Stimulated activated CD8-positive, alpha-beta memory T cell treated with anti-CD3 and anti-CD28 coated beads, Interleukin-15, amount 100 ng/mL, for 48 hours (primary cell): ENCODE data around the gene CRTC1.

ENCODE experiments used
- DNase-seq, 2 donors: peaks; one replicate each; pipeline ENCODE4 v3.0.0-alpha.2; 2020; ENCODE audit warnings: low read depth in 2 of 2

Gene CRTC1

GRCh38 chr19:18784786-18785120 is 101.3 kb downstream of the CRTC1 start:
- no peak for DNase-seq

DNA sequence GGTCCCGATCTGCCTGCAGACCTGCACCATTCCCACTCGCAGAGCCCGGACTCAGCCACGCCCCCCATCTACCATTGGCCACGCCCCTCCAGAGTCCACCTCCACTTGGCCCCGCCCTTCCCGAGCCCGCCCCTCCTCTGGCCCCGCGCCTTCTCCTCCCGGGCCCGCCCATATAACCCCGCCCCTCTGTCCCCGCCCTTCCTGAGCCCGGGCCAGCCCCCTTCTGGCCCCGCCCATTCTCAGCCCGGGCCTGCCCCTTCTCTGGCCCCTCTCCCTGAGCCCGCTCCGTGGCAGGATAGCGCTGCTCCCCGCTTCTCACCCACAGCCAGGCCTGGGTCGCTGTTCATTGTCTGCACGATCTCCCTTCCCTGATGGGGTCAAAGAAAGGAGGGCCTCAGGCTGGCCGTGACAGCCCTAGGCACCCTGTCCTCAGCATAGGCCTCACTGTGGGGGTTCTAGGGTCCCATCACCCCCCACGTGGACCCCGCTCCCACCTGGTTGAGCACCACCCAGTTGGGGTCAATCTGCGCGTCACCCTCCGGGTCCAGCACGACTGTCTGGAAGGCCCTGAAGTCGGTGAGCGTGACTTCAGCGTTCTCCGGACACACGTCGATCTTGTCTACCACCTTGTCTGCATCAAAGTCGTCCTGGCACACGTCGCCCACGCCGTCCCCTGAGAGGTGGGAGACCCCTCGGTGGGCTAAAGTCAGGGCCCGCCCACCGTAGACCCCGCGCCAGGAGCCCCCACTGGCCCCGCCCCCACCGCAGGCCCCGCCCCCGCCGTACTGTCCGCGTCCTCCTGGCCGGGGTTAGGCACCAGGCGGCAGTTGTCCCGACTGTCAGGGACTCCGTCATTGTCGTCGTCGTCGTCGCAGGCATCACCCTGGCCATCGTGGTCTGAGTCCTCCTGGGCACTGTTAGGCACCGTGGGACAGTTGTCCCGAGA is 102.0 kb downstream of the CRTC1 start:
- DNase-seq = peak; percentile 61 to 70

- DNase-seq = no peak
Measured at GRCh38 chr19:18788529-18789421, 105.3 kb downstream of the CRTC1 start.

DNA sequence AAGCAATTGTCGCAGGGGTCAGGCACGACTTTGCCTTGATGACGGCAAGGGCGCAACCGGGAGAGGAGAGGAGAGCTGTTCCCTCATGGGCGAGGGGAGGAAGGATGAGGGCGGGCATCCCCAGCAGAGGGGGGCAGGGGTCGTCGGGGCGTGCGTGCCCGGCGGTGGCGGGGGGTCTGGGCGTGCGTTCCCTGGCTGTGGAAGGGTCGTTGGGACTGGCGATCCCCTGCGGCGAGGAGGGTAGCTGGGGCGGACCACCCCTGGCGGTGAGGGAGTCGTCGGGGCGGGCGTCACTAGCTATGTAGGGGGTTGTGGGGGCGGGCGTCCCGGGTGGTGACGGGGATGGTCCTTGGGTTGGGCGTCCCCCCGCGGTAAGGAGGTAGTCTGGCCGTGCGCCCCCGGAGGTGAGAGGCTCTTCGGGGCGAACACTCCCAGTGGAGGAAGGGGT is 106.0 kb downstream of the CRTC1 start:
- no peak for DNase-seq

- DNase-seq = no peak
Measured at GRCh38 chr19:18789883-18790565, 106.5 kb downstream of the CRTC1 start.

GRCh38 chr19:18790566-18791314 is 107.3 kb downstream of the CRTC1 start, which contains the start of gene COMP:
TSS of gene COMP (minus strand) at chr19:18791305. CDS start at chr19:18791269, 36 bp downstream.
- DNase-seq = no peak

GRCh38 chr19:18791315-18791678 is 107.8 kb downstream of the CRTC1 start:
- DNase-seq = no peak

DNA sequence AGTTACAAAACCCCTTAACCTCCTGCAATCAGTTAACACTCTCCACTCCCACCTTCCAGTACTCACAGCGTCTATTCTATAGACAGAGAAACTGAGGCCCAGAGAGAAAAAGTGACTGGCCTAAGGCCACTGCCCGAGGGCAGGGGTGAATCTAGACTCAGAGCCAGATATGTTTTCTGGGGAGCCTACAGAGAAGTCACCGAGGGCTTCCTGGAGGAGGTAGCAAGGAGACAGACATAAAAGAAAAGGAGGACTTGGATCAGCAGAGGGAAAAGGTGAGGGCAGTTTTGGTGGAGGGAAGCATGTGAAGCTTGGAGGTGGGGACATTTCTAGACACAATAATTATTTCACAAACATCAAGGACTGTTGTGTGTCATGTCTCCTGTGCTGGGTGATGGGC is 109.2 kb downstream of the CRTC1 start:
- no peak for DNase-seq

DNA sequence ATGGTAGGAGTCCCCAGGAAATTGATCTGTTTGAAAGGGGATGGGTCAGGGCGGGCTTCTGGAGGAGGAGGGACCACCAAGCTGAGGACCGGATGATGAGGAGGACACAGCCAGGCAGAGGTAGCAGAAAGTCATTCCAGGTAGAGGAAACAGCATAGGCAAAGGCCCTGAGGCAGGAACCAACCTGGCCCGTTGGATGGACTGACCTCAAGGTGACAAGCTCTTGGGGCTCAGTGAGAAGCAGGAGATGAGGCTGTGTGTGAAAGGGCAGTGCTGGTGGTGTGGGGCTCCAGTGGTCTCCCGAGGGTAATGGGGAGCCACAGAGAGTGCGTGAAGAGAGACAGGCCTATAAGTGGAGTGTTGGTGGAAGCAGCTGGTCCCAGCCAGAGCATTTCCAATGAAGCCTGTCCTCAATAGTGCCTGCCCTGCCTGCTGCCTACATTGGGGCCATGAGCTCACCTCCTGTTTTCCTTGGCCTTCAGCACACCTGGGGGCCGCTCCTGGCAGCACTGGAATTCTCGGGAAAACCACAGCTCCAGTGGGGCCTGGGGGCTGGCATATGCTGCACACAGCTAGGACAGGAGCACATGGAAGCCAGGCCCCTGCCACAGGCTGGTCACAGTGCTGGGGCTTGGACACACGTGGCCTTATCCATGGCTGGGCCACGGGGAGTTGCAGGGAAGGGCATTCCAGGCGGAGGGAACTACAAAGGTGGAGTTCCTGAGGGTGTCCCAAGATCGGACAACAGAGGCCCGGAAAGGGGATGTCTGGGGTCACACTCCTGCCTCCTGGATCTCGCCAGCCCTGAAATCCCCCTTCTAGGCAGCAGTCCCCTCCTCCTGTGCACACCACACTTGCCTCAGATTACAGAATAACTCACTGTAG is 109.9 kb downstream of the CRTC1 start:
- no peak for DNase-seq

DNA sequence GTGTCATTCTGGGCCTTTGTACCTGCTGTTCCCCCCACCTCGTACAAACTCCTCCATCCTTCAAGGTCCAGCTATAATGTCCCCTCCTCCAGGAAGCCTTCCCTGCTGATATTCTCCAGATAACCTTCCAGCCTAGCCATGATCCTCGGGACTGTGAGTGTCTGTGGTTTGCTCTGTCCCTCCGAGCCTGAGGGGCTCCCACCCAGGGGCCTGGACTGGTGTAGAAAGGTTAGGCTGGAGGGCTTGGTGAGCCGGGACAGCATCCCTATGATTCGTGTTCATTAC is 110.5 kb downstream of the CRTC1 start:
- DNase-seq = no peak

GRCh38 chr19:18794692-18795091 is 111.2 kb downstream of the CRTC1 start:
- no peak for DNase-seq

GRCh38 chr19:18795540-18795939 is 112.1 kb downstream of the CRTC1 start:
- DNase-seq = no peak

DNA sequence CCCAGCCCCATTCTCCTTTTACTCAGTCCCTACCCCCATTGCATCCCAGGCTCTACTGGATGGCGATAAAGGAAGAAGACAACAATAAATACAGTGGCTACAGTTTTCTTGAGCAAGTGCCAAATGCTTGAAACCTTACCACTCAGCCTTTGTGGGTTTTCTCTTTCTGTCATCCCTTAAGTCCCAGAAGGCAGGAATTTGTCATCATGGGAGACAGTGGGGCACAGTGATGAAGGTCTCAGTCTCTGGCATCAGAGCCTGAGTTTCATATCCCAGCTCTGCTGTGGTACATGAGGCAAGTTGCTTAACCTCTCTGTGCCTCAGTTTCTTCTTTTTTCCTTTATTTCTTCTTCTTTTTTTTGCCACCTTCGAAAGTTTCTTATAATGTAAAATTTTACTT is 112.8 kb downstream of the CRTC1 start:
- no peak for DNase-seq

DNA sequence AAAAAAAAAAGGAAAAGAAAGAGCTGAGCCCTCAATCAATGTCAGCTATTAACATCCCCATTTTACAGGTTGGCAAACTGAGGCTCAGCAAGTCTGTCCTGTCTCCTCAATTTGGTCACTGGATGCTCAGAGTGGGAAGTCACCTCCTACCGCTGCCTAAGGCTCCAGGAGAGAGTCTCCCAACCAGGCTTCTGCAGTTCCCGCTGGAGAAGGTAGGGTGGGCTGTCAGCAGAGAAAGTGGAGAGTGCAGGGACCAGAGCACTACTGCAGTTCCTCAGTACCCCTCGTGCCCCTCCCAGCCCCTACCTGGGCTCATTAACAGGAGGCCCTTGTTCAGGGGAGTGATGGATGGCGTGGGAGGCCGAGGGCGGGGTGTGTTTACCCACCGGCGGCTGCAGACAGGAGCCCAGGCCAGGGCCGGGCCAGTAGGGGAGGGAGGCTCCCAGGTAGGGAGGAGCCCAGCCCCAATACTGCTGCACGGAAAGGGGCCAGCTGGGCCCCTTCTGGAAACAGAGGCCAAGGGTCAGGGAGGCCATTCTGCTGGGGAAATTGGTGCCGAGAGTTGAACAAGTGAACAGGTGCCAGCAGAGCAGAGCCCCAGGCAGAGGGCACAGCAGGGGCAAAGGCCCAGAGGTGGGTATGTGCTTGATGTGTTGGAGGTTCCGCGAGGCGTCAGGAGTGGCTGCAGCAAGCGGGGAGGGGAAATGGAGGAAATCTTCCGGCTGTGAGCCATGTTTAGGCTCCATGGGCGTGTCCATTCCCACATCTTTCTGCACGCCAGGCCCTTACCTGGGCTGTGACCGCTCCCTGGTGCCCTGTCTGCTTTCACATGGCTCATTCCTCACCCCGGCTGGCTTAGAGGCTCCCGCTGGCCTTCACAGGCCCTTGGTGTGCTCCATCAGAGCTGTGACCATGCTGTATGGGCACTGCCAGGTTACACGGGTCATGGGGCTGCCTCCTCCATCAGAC is 115.2 kb downstream of the CRTC1 start:
- no peak for DNase-seq

DNA sequence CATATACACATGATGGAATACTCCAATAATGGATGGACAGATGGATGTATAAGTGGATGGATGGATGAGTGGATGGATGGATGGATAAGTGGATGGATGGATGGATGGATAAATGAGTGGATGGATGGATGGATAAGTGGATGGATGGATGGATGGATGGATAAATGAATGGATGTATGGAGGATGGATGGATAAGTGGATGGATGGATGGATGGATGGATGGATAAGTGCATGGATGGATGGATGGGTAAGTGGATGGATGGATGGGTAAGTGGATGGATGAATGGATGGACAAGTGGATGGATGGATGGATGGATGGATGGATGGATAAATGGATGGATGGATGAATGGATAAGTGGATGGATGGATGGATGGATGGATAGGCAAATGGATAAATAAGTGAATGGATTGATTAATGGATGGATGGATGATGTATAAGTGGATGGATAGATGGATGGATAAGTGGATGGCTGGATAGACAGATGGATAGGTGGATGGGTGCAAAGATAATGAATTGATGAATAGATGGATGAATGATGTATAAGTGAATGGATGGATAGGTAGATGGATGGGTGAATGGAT is 116.0 kb downstream of the CRTC1 start:
- DNase-seq = no peak

DNA sequence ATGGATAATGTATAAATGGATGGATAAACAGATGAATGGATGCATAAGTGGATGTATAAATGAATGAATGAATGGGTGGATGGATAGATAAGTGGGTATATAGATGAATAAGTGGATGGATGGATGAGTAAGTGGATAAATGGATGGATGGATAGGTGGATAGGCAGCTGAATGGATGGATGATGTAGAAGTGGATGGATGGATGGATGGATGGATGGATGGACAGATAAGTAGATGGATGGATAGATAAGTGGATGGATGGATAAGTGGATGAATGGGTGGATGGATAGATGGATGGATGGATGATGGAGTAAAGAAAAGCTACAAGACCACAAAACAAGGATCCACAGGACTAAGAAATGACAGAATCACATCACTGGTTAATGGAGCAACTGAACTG is 116.6 kb downstream of the CRTC1 start:
- DNase-seq = no peak

DNA sequence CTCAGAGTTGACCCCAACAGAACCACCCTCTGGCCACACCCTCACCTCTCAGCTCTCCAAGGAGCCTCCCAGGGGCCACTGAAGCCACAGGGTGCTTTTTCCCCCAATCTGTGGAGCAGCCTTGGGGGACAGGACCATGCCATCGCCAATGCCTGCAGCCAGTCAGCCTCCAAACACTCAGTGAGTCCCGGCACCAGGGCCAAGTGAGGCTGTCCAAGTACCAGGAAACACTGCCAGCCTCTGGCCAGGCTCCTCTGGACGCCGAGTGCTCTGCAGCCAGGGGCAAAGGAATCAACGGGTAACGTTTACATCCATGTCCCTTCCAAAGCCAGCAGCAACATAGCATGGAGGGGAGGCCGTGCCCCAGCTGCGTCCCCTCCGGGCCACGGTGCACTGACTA is 117.2 kb downstream of the CRTC1 start:
- no peak for DNase-seq

DNA sequence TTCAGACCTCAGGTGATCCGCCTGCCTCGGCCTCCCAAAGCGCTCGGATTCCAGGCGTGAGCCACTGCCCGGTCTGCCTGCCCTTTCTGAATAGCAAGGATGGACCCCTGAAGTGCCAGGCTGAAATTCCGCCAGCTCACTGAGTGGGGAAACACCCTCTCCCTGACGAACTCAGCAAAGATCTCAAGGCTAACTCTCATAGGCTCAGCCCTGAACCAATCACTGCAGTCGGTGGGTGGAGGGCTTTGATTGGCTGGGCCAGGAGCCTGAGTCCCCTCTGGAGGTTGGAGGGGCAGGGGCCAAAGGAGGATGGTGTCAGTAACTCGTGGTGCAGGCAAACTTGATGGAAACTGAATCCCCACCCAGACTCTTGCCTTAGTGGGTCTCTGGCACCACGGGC is 118.9 kb downstream of the CRTC1 start:
- no peak for DNase-seq

GRCh38 chr19:18803550-18804138 is 120.2 kb downstream of the CRTC1 start:
- no peak for DNase-seq
